ENCODE results near the gene SYVN1. TPM values are rescaled to one million over a fixed set of nuclear protein-coding genes. Genes with fewer than 3 reads are reported as not detected.

The SYVN1 gene
- total RNA-seq, 1 donor from 2014 or later, result 19.8 TPM

DNA sequence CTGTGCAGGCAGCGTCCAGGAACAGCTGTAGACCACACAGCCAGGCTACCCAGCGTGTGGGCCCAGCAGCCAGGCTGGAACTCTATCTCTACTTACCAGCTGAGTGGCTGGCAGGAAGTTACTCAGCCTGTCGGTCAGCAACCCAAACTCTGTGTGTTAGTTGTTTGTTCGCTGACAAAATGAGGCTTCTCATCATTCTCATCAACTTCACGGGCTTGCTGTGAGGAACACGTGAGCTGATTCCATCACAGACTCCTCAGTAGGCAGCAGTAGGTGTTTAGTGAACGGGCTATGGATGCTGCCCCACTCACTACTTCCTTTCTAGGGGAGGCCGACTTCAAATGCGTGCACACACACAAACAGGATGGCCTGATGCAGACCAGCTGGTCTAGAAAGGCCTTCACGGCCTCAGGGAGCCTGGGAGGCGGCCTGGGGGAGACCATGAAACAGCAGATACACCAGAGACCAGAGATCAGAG, 34.9 kb upstream of the SYVN1 start:
- no peaks in the 10 kb centered on the region for H3K9me3 ChIP-seq (ENCODE audit: control insufficient read depth in 3 of 3, low read length in 3 of 3)
- peaks cover 0 to 3% (median 0%) of the 10 kb centered on the region in 3 donors for H3K4me1 ChIP-seq (ENCODE audit: control insufficient read depth in 3 of 3, insufficient read depth in 3 of 3, low read length in 3 of 3)
- no peak overlapping the region for H3K4me3 ChIP-seq (ENCODE audit: low read length in 3 of 3)
- H3K27me3 ChIP-seq (ENCODE audit: control insufficient read depth in 3 of 3, insufficient read depth in 3 of 3, low read length in 3 of 3), result no peaks in the 10 kb centered on the region
- H3K36me3 ChIP-seq (ENCODE audit: control insufficient read depth in 3 of 3, insufficient read depth in 3 of 3, low read length in 3 of 3), result no peaks in the 10 kb centered on the region
- H3K27ac ChIP-seq (ENCODE audit: low read depth, low read length), result no peak overlapping the region
- H3K9ac ChIP-seq (ENCODE audit: low read depth in 1 of 3, low read length in 3 of 3), result no peak overlapping the region

DNA sequence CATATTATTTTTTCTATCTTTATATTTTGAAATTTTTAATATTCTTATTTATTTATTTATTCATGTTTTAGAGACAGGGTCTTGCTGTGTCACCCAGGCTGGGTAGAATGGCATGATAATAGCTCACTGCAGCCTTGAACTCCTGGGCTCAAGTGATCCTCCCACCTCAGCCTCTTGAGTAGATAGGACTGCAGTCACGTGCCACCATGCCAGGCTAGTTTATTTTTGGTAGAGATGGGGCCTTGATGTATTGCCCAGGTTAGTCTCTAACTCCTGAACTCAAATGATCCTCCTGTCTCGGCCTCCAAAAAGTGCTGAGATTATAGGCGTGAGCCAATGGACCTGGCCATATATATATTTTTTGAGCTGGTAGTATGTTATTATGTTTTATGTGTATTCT, 33.3 kb upstream of the SYVN1 start:
- H3K9ac ChIP-seq (ENCODE audit: low read depth in 1 of 3, low read length in 3 of 3), result no peak overlapping the region

DNA sequence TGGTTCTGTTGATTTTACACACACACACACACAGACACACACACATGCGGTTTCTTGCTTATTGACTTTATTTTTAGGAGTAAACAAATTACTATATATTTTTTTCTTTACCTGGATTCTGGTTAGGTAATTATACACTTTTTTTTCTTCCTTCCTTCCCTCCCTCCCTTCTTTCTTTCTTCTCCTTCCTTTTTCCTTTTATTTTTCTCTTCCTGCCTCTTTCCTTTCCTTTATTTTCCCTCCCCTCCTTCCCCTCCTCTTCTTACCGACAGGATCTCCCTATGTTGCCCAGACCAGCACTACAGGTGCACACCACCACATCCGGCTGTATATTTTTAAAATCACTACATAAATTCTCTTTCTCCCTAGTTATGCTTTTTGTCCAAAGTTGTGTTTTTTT, 32.6 kb upstream of the SYVN1 start:
- no peak overlapping the region for H3K9ac ChIP-seq (ENCODE audit: low read depth in 1 of 3, low read length in 3 of 3)
- H3K36me3 ChIP-seq (ENCODE audit: control insufficient read depth in 3 of 3, insufficient read depth in 3 of 3, low read length in 3 of 3), result no peaks in the 10 kb centered on the region
- no peaks in the 10 kb centered on the region for H3K9me3 ChIP-seq (ENCODE audit: control insufficient read depth in 3 of 3, low read length in 3 of 3)
- H3K4me1 ChIP-seq (ENCODE audit: control insufficient read depth in 3 of 3, insufficient read depth in 3 of 3, low read length in 3 of 3), result peaks cover 0 to 3% (median 0%) of the 10 kb centered on the region in 3 donors
- H3K27me3 ChIP-seq (ENCODE audit: control insufficient read depth in 3 of 3, insufficient read depth in 3 of 3, low read length in 3 of 3), result no peaks in the 10 kb centered on the region
- H3K4me3 ChIP-seq (ENCODE audit: low read length in 3 of 3), result no peak overlapping the region
- no peak overlapping the region for H3K27ac ChIP-seq (ENCODE audit: low read depth, low read length)

More for the DNA sequence above, 33.3 kb upstream of the SYVN1 start:
- H3K27me3 ChIP-seq (ENCODE audit: control insufficient read depth in 3 of 3, insufficient read depth in 3 of 3, low read length in 3 of 3), result no peaks in the 10 kb centered on the region
- no peaks in the 10 kb centered on the region for H3K36me3 ChIP-seq (ENCODE audit: control insufficient read depth in 3 of 3, insufficient read depth in 3 of 3, low read length in 3 of 3)
- H3K4me1 ChIP-seq (ENCODE audit: control insufficient read depth in 3 of 3, insufficient read depth in 3 of 3, low read length in 3 of 3), result peaks cover 0 to 3% (median 0%) of the 10 kb centered on the region in 3 donors
- H3K4me3 ChIP-seq (ENCODE audit: low read length in 3 of 3), result no peak overlapping the region
- H3K27ac ChIP-seq (ENCODE audit: low read depth, low read length), result no peak overlapping the region
- H3K9me3 ChIP-seq (ENCODE audit: control insufficient read depth in 3 of 3, low read length in 3 of 3), result no peaks in the 10 kb centered on the region

DNA sequence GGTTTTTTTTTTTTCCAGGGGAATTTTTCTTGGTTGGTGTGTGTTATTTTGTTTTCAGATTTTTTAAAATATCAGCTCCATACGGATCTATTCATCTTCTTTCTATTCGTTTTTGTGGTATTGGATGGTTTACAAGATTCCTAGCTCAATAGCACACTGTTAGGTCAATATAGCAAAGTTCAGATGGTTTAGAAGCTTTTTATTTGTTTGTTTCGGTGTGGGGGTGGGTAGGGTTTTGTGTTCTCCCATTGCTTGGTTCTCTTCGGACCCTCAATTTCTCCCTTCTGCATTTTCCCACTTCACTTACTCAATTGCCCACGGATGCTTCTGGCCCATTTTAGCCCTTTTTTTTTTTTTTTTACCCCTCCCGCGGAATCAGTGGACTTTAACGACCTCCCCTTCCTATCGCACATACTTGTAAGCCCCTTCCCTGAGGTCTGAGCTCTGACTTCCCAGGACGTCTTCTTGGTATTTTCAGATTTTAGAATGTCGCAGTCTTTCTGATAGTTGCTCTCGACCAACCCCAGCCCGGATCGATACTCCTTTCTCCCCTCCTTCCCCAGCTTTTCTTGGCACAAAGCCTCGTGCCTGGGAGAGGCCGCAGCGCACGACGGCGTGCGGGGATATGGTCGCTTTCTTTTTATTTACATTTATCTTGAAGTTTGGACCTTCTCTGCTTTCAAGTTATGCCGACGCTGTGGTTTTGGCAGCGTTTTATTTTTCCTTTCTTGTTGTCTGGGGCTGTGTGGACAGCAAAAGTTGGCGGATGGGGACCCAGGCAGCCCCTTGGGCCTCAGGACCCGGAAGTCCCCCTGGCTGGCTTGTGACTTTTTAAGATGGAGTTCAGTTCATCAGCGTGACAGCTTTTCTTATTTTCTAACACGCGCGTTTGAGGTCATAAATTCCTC, 31.3 kb upstream of the SYVN1 start:
- Histone ChIP-seq H3K9ac (ENCODE audit: low read depth in 1 of 3, low read length in 3 of 3) (peak overlapping the region in 2 of 3 donors; percentile 53 to 73), H3K36me3 (ENCODE audit: control insufficient read depth in 3 of 3, insufficient read depth in 3 of 3, low read length in 3 of 3) (no peaks in the 10 kb centered on the region), H3K27me3 (ENCODE audit: control insufficient read depth in 3 of 3, insufficient read depth in 3 of 3, low read length in 3 of 3) (no peaks in the 10 kb centered on the region), H3K4me3 (ENCODE audit: low read length in 3 of 3) (peak overlapping the region; percentile 17 to 60 (median 51)), H3K27ac (ENCODE audit: low read depth, low read length) (no peak overlapping the region), H3K4me1 (ENCODE audit: control insufficient read depth in 3 of 3, insufficient read depth in 3 of 3, low read length in 3 of 3) (peaks cover 0 to 3% (median 0%) of the 10 kb centered on the region in 3 donors), H3K9me3 (ENCODE audit: control insufficient read depth in 3 of 3, low read length in 3 of 3) (no peaks in the 10 kb centered on the region)

DNA sequence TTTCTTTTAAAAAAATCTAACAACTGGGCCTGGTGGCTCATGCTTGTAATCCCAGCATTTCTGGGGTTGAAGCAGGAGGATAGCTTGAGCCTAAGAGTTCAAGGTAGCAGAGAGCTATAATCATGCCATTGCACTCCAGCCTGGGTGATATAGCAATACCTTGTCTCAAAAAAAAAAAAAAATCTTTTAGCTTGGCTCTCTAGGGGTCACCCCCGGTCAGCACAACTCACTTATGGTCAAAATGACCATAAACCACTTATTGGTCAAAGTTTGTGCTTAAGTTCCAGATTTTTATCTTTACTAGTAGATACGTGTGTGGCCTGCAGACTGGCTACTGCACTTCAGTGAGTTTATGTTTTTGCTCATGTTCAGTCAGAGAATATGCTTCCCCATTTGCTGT, 29.4 kb upstream of the SYVN1 start:
- H3K27ac ChIP-seq (ENCODE audit: low read depth, low read length), result no peak overlapping the region
- no peaks in the 10 kb centered on the region for H3K9me3 ChIP-seq (ENCODE audit: control insufficient read depth in 3 of 3, low read length in 3 of 3)
- H3K4me3 ChIP-seq (ENCODE audit: low read length in 3 of 3), result no peak overlapping the region
- H3K27me3 ChIP-seq (ENCODE audit: control insufficient read depth in 3 of 3, insufficient read depth in 3 of 3, low read length in 3 of 3), result no peaks in the 10 kb centered on the region
- H3K4me1 ChIP-seq (ENCODE audit: control insufficient read depth in 3 of 3, insufficient read depth in 3 of 3, low read length in 3 of 3), result peaks cover 0 to 3% (median 0%) of the 10 kb centered on the region in 3 donors
- H3K9ac ChIP-seq (ENCODE audit: low read depth in 1 of 3, low read length in 3 of 3), result no peak overlapping the region
- no peaks in the 10 kb centered on the region for H3K36me3 ChIP-seq (ENCODE audit: control insufficient read depth in 3 of 3, insufficient read depth in 3 of 3, low read length in 3 of 3)

DNA sequence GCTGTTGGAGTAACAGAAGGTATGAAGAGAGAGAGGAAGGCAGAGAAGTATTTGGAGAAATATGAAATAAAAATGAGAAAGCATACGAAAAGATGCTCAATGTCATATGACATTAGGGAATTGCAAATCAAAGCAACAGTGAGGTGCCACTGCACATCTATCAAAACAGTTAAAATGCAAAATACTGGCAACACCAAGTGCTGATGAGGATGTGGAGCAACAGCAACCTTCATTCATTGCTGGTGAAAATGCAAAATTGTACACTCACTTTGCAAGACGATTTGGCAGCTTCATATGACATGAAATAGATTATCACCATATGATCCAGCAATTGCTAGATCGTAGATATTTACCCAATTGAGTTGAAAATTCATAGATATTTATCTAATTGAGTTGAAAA, 26.3 kb upstream of the SYVN1 start:
- Histone ChIP-seq H3K4me3 (ENCODE audit: low read length in 3 of 3) (no peak overlapping the region), H3K9ac (ENCODE audit: low read depth in 1 of 3, low read length in 3 of 3) (no peak overlapping the region), H3K36me3 (ENCODE audit: control insufficient read depth in 3 of 3, insufficient read depth in 3 of 3, low read length in 3 of 3) (no peaks in the 10 kb centered on the region), H3K4me1 (ENCODE audit: control insufficient read depth in 3 of 3, insufficient read depth in 3 of 3, low read length in 3 of 3) (no peaks in the 10 kb centered on the region), H3K27ac (ENCODE audit: low read depth, low read length) (no peak overlapping the region), H3K27me3 (ENCODE audit: control insufficient read depth in 3 of 3, insufficient read depth in 3 of 3, low read length in 3 of 3) (no peaks in the 10 kb centered on the region), H3K9me3 (ENCODE audit: control insufficient read depth in 3 of 3, low read length in 3 of 3) (no peaks in the 10 kb centered on the region)

DNA sequence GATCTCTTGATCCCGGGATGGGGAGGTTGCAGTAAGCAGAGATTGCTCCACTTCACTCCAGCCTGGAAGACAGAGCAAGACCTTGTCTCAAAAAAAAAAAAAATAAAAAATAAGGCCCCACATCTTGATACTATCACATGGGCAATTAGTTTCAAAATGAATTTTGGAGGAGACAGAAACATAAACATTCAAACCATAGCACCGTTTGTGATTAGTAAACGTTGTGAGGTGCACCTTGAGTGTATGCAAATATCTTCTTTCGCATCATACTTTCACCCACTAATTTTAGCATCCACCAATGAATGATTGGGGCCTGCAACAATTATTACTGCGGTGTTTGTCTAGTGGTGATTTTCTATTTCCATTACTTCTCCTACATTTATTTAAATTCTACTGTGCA, 24.7 kb upstream of the SYVN1 start:
- Histone ChIP-seq H3K9ac (ENCODE audit: low read depth in 1 of 3, low read length in 3 of 3) (no peak overlapping the region), H3K27ac (ENCODE audit: low read depth, low read length) (no peak overlapping the region), H3K4me1 (ENCODE audit: control insufficient read depth in 3 of 3, insufficient read depth in 3 of 3, low read length in 3 of 3) (no peaks in the 10 kb centered on the region), H3K4me3 (ENCODE audit: low read length in 3 of 3) (no peak overlapping the region), H3K36me3 (ENCODE audit: control insufficient read depth in 3 of 3, insufficient read depth in 3 of 3, low read length in 3 of 3) (no peaks in the 10 kb centered on the region), H3K9me3 (ENCODE audit: control insufficient read depth in 3 of 3, low read length in 3 of 3) (no peaks in the 10 kb centered on the region), H3K27me3 (ENCODE audit: control insufficient read depth in 3 of 3, insufficient read depth in 3 of 3, low read length in 3 of 3) (no peaks in the 10 kb centered on the region)

DNA sequence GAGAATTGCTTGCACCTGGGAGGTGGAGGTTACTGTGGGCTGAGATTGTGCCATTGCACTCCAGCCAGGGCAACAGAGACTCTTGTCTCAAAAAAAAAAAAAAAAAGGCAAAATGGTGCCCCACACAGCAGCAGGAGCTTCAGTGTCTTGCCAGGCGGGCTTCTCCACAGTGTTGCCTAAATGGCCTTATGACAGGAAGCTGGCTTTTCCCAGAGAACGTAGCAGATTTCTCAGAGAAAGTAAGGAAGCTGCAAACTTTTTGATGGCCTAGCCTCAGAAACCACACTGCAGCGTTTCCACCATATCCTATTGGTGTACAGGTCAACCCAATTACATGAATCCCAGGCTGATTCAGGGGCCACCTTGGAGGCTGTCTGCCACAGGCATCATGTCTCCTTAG, 23.0 kb upstream of the SYVN1 start:
- Histone ChIP-seq H3K4me1 (ENCODE audit: control insufficient read depth in 3 of 3, insufficient read depth in 3 of 3, low read length in 3 of 3) (no peaks in the 10 kb centered on the region), H3K4me3 (ENCODE audit: low read length in 3 of 3) (no peak overlapping the region), H3K9ac (ENCODE audit: low read depth in 1 of 3, low read length in 3 of 3) (no peak overlapping the region), H3K27ac (ENCODE audit: low read depth, low read length) (no peak overlapping the region), H3K36me3 (ENCODE audit: control insufficient read depth in 3 of 3, insufficient read depth in 3 of 3, low read length in 3 of 3) (no peaks in the 10 kb centered on the region), H3K9me3 (ENCODE audit: control insufficient read depth in 3 of 3, low read length in 3 of 3) (no peaks in the 10 kb centered on the region), H3K27me3 (ENCODE audit: control insufficient read depth in 3 of 3, insufficient read depth in 3 of 3, low read length in 3 of 3) (no peaks in the 10 kb centered on the region)

DNA sequence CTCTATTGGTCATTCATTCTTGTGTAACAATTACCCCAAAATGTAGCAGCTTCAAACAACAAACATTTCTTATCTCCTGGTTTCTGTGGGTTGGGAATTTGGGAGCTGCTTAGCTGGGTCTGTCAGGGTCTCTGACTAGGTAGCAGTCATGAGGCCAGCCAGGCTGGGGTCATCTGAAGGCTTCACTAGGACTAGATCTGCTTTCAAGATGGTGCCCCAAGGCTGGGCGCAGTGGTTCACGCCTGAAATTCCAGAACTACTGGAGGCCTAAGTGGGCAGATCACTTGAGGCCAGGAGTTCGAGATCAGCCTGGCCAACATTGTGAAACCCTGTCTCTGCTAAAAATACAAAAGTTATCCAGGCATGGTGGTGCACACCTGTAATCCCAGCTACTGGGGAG, 22.6 kb upstream of the SYVN1 start:
- Histone ChIP-seq H3K27ac (ENCODE audit: low read depth, low read length) (no peak overlapping the region), H3K9ac (ENCODE audit: low read depth in 1 of 3, low read length in 3 of 3) (no peak overlapping the region), H3K4me1 (ENCODE audit: control insufficient read depth in 3 of 3, insufficient read depth in 3 of 3, low read length in 3 of 3) (no peaks in the 10 kb centered on the region), H3K4me3 (ENCODE audit: low read length in 3 of 3) (no peak overlapping the region), H3K9me3 (ENCODE audit: control insufficient read depth in 3 of 3, low read length in 3 of 3) (no peaks in the 10 kb centered on the region), H3K36me3 (ENCODE audit: control insufficient read depth in 3 of 3, insufficient read depth in 3 of 3, low read length in 3 of 3) (no peaks in the 10 kb centered on the region), H3K27me3 (ENCODE audit: control insufficient read depth in 3 of 3, insufficient read depth in 3 of 3, low read length in 3 of 3) (no peaks in the 10 kb centered on the region)

DNA sequence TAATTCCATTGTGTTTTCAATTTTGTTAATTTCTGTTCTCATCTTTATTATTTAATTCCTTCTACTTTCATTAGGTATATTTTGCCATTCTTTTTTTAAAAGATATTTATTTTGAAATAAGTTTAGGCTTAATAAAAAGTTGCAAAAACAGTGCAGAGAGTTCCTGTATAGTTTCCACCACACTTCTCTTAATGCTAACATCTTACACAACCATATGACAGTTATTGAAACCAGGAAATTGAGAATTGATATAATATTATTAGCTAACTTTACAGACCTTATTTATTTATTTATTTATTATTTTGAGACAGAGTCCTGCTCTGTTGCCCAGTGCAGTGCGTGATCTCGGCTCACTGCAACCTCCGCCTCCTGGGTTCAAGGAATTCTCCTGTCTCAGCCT, 21.9 kb upstream of the SYVN1 start:
- Histone ChIP-seq H3K4me3 (ENCODE audit: low read length in 3 of 3) (no peak overlapping the region), H3K27me3 (ENCODE audit: control insufficient read depth in 3 of 3, insufficient read depth in 3 of 3, low read length in 3 of 3) (no peaks in the 10 kb centered on the region), H3K9me3 (ENCODE audit: control insufficient read depth in 3 of 3, low read length in 3 of 3) (no peaks in the 10 kb centered on the region), H3K27ac (ENCODE audit: low read depth, low read length) (no peak overlapping the region), H3K36me3 (ENCODE audit: control insufficient read depth in 3 of 3, insufficient read depth in 3 of 3, low read length in 3 of 3) (no peaks in the 10 kb centered on the region), H3K9ac (ENCODE audit: low read depth in 1 of 3, low read length in 3 of 3) (no peak overlapping the region), H3K4me1 (ENCODE audit: control insufficient read depth in 3 of 3, insufficient read depth in 3 of 3, low read length in 3 of 3) (peaks cover 0 to 3% (median 1%) of the 10 kb centered on the region in 3 donors)

Measured in skeletal muscle tissue (tissue), 4 donors.